ENCODE results near the gene CPLANE1. TPM values are rescaled to one million over a fixed set of nuclear protein-coding genes. Genes with fewer than 3 reads are reported as not detected.
"Not testable (repeated sequence)": the region's sequence is repeated elsewhere in the genome, so short reads cannot be mapped to it uniquely, and the experiment has no call there.

Gene CPLANE1
- total and polyA plus RNA-seq, 10 of the 15 experiments (the other 5 are each of a cell fraction or from before 2014, with no cell fraction given): 1.7 to 14.8 (median 6.7) TPM

- 0 out of 2 replicates have a peak, but pooled peaks have one; percentile 27 for TF ChIP-seq ELK1 (IDR thresholded peaks at IDR 0.05; ENCODE audit: low read depth, low read length)
- TF ChIP-seq PML (IDR thresholded peaks at IDR 0.05; ENCODE audit: low read length): 0 out of 2 replicates have a peak, but pooled peaks have one; percentile 35
- peak; percentile 79 for TF ChIP-seq MEF2B (IDR thresholded peaks at IDR 0.05; ENCODE audit: partially characterized antibody, poor library complexity, severe bottlenecking)
- TF ChIP-seq RELB (IDR thresholded peaks at IDR 0.05; ENCODE audit: low read depth): no peak
- 0 out of 2 replicates have a peak, but pooled peaks have one; percentile 12 for TF ChIP-seq CREM (IDR thresholded peaks at IDR 0.05; ENCODE audit: low read depth)
- TF ChIP-seq EZH2 (IDR thresholded peaks at IDR 0.05; ENCODE audit: borderline replicate concordance, control insufficient read depth, low read depth, low read length): no peak
- peak; percentile 66; the same call in 1 of the 2 replicates for TF ChIP-seq RB1 (IDR thresholded peaks at IDR 0.05; ENCODE audit: borderline replicate concordance)
- TF ChIP-seq ZBTB40 (IDR thresholded peaks at IDR 0.05; ENCODE audit: borderline replicate concordance): 0 out of 2 replicates have a peak, but pooled peaks have one; percentile 5
These were observed at the start of gene CPLANE1 (continued) for GRCh38 chr5:37248970-37249814.

GRCh38 chr5:37296313-37296712, 47.1 kb upstream of the CPLANE1 start:
- H3K4me2 ChIP-seq (ENCODE audit: control insufficient read depth, insufficient read depth); FAIRE-seq; H2AFZ ChIP-seq (ENCODE audit: control insufficient read depth, low read depth, low read length); H3K4me1 ChIP-seq (ENCODE audit: control insufficient read depth, insufficient read depth, low read length); H3K27me3 ChIP-seq (replicated peaks in 1 of 2; ENCODE audit: control insufficient read depth in 2 of 2, insufficient read depth in 2 of 2, low read length in 1 of 2); ATAC-seq; H3K79me2 ChIP-seq (ENCODE audit: control insufficient read depth, insufficient read depth, low read length); CTCF ChIA-PET; in situ Hi-C loops (cut with MboI); RAD21 ChIA-PET (ENCODE audit: unreplicated experiment); H3K27ac ChIP-seq (ENCODE audit: control insufficient read depth, insufficient read depth); H4K20me1 ChIP-seq (ENCODE audit: control insufficient read depth, insufficient read depth); H3K9ac ChIP-seq (ENCODE audit: control insufficient read depth, insufficient read depth, low read length); BruUV-seq (replicated peaks); H3K4me3 ChIP-seq; DNase-seq (ENCODE audit: low read depth, low spot score); SMC1A ChIA-PET (ENCODE audit: uncharacterized antibody, unreplicated experiment); H3K9me3 ChIP-seq (replicated peaks; ENCODE audit: control insufficient read depth, insufficient read depth, low read length); intact Hi-C loops (cut with micrococcal nuclease; ENCODE audit: unreplicated experiment): not testable (repeated sequence)
- POLR2A ChIA-PET: interaction anchor here (0.6 kb wide), 1 partner anchor 70 kb away, joined by 5 read pairs; no protein-coding TSS in a partner anchor
- H3K36me3 ChIP-seq (ENCODE audit: control insufficient read depth in 2 of 2, insufficient read depth in 2 of 2, low read length in 1 of 2): peaks cover 6 to 21% of the 10 kb centered on the region in 2 experiments
- 99% methylated on average over 7 of the region's 7 CpGs for WGBS (ENCODE audit: insufficient coverage, insufficient replicate concordance, low lambda C conversion rate, missing lambda C conversion rate)
